ENCODE data around the gene ACOXL. TPM values are rescaled to one million over a fixed set of nuclear protein-coding genes. Genes with fewer than 3 reads are reported as not detected.

Gene ACOXL
- total and polyA plus RNA-seq, 2 donors (not counting 3 experiments of a cell fraction or from before 2014, with no cell fraction given), result not detected

DNA sequence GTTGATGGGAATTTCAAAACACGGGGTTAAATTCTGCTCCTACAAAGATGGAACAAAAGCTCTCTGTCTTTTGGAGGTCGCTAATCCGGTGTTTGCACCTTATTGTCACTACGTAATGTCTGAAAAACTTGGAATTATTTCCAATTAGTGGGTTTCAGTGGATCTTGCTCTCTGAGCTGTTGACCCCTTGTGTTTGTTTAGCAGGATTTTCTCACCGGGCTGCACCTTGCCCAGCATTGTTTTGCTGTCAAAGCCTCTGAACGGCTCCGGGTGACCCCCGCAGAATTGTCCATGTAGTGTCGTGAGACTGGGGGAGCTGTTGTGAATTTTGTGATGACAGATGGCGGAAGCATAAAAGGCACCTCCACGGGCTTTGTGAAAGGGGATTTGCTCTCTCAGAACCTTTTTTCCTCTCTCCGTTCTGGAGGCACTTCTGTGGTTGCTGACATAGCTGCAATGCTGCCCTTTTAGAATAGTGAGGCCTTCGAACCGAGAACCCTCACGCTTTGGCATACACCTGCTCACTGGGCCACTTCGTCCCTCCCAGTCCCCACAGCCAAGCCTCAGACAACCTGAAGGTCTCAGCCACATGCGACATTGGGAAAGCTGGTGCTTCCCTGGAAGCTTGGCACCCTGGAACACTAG, 129.4 kb downstream of the ACOXL start:
- DNase-seq (ENCODE audit: low read depth, low spot score) (no peak), FAIRE-seq (no peak)
- TF ChIP-seq JUN (IDR thresholded peaks at IDR 0.05; ENCODE audit: borderline replicate concordance, insufficient read depth, insufficient read length, low read depth), result no peak
- Histone ChIP-seq H3K79me2 (ENCODE audit: control insufficient read depth, insufficient read depth, low read length) (no peaks in the 10 kb centered on the region), H4K20me1 (replicated peaks; ENCODE audit: control insufficient read depth, extremely low read depth, insufficient read depth, low read length) (no peaks in the 10 kb centered on the region), H2AFZ (ENCODE audit: low read depth, low read length) (no peak overlapping the region), H3K27me3 (ENCODE audit: control insufficient read depth in 2 of 2, insufficient read depth in 2 of 2, low read length in 2 of 2) (peaks cover 8 to 11% of the 10 kb centered on the region in 2 experiments), H3K4me2 (ENCODE audit: insufficient read depth, low read length) (no peak overlapping the region), H3K9me1 (replicated peaks; ENCODE audit: control insufficient read depth, extremely low read depth, insufficient read depth, low read length) (no peaks in the 10 kb centered on the region), H3K4me3 (replicated peaks in 1 of 3; ENCODE audit: insufficient read depth in 1 of 3, low read depth in 1 of 3, low read length in 3 of 3) (no peak overlapping the region), H3K4me1 (ENCODE audit: control insufficient read depth, extremely low read depth, insufficient read depth, low read length) (no peaks in the 10 kb centered on the region), H3K9ac (replicated peaks; ENCODE audit: extremely low read depth, insufficient read depth, low read length) (no peak overlapping the region), H3K9me3 (replicated peaks; ENCODE audit: control insufficient read depth, insufficient read depth, low read length) (no peaks in the 10 kb centered on the region), H3K36me3 (ENCODE audit: control insufficient read depth in 2 of 2, extremely low read depth in 1 of 2, insufficient read depth in 2 of 2, low read length in 2 of 2) (no peaks in the 10 kb centered on the region), H3K27ac (ENCODE audit: insufficient read depth, low read depth, low read length) (no peak overlapping the region)
- BruUV-seq (replicated peaks), result no TSS peak
- POLR2A ChIA-PET, result interaction anchor here (0.8 kb wide), 1 partner anchor 85 kb away, joined by 3 read pairs; no protein-coding TSS in a partner anchor
- intact Hi-C loops (cut with micrococcal nuclease), result no loop called here
- CTCF ChIA-PET, result interaction anchor here (1.3 to 2.2 kb wide), 4 partner anchors 9 to 41 kb away, joined by 3 to 11 read pairs (median 6); no protein-coding TSS in a partner anchor
- dilution Hi-C loops (cut with MboI; ENCODE audit: extremely low pct_ligation_motif_present, low sequenced_read_pairs), result no loop called here

DNA sequence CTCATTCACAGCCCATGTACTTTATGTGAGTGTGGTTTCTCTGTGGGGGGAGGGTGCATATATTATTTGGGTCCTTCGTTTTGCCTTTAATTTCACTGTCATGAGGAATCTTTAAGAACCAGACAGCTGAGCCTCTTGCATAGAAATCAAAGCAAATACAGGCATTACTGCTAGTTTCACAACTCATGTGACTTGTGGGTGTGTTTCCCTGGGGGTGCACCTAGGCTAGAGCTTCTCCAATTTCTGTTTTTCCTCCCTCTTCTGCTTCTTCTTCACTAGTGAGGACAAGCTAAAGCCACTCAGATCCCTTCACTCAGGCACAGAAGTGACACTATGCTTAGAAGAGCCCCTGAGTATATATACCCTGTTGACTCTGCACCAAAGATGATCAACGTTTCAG, 131.4 kb downstream of the ACOXL start:
- H3K4me1 ChIP-seq (ENCODE audit: control insufficient read depth, extremely low read depth, insufficient read depth, low read length), result no peaks in the 10 kb centered on the region
- no peaks in the 10 kb centered on the region for H3K9me1 ChIP-seq (replicated peaks; ENCODE audit: control insufficient read depth, extremely low read depth, insufficient read depth, low read length)
- H3K36me3 ChIP-seq (ENCODE audit: control insufficient read depth in 2 of 2, extremely low read depth in 1 of 2, insufficient read depth in 2 of 2, low read length in 2 of 2), result no peaks in the 10 kb centered on the region
- H2AFZ ChIP-seq (ENCODE audit: low read depth, low read length), result no peak overlapping the region
- no peak overlapping the region for H3K9ac ChIP-seq (replicated peaks; ENCODE audit: extremely low read depth, insufficient read depth, low read length)
- no peaks in the 10 kb centered on the region for H3K79me2 ChIP-seq (ENCODE audit: control insufficient read depth, insufficient read depth, low read length)
- dilution Hi-C loops (cut with MboI; ENCODE audit: extremely low pct_ligation_motif_present, low sequenced_read_pairs) (no loop called here), intact Hi-C loops (cut with micrococcal nuclease) (no loop called here)
- H3K4me3 ChIP-seq (replicated peaks in 1 of 3; ENCODE audit: insufficient read depth in 1 of 3, low read depth in 1 of 3, low read length in 3 of 3), result no peak overlapping the region
- ChIA-PET POLR2A (no interaction called here), CTCF (no interaction called here)
- no peaks in the 10 kb centered on the region for H4K20me1 ChIP-seq (replicated peaks; ENCODE audit: control insufficient read depth, extremely low read depth, insufficient read depth, low read length)
- H3K4me2 ChIP-seq (ENCODE audit: insufficient read depth, low read length), result no peak overlapping the region
- no peak overlapping the region for H3K27ac ChIP-seq (ENCODE audit: insufficient read depth, low read depth, low read length)
- H3K27me3 ChIP-seq (ENCODE audit: control insufficient read depth in 2 of 2, insufficient read depth in 2 of 2, low read length in 2 of 2), result peaks cover 10 to 11% of the 10 kb centered on the region in 2 experiments
- no peaks in the 10 kb centered on the region for H3K9me3 ChIP-seq (replicated peaks; ENCODE audit: control insufficient read depth, insufficient read depth, low read length)
- FAIRE-seq (no peak), DNase-seq (ENCODE audit: low read depth, low spot score) (no peak)
- TF ChIP-seq POLR2AphosphoS5 (IDR thresholded peaks at IDR 0.05; ENCODE audit: insufficient read depth, low read depth, low read length), result no peak
- TF ChIP-seq EZH2 (IDR thresholded peaks at IDR 0.05; ENCODE audit: borderline replicate concordance, low read depth, low read length, severe bottlenecking), result no peak
- no peak for TF ChIP-seq POLR2A (IDR thresholded peaks at IDR 0.05; ENCODE audit: low read depth, low read length)
- TF ChIP-seq, protein P1, sequence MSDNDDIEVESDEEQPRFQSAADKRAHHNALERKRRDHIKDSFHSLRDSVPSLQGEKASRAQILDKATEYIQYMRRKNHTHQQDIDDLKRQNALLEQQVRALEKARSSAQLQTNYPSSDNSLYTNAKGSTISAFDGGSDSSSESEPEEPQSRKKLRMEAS (IDR thresholded peaks at IDR 0.05; ENCODE audit: insufficient read depth, insufficient read length), result no peak
- TF ChIP-seq MYC (IDR thresholded peaks at IDR 0.05; ENCODE audit: low read depth, low read length), result no peak
- TF ChIP-seq, protein P2, sequence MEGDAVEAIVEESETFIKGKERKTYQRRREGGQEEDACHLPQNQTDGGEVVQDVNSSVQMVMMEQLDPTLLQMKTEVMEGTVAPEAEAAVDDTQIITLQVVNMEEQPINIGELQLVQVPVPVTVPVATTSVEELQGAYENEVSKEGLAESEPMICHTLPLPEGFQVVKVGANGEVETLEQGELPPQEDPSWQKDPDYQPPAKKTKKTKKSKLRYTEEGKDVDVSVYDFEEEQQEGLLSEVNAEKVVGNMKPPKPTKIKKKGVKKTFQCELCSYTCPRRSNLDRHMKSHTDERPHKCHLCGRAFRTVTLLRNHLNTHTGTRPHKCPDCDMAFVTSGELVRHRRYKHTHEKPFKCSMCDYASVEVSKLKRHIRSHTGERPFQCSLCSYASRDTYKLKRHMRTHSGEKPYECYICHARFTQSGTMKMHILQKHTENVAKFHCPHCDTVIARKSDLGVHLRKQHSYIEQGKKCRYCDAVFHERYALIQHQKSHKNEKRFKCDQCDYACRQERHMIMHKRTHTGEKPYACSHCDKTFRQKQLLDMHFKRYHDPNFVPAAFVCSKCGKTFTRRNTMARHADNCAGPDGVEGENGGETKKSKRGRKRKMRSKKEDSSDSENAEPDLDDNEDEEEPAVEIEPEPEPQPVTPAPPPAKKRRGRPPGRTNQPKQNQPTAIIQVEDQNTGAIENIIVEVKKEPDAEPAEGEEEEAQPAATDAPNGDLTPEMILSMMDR (IDR thresholded peaks at IDR 0.05; ENCODE audit: extremely low read depth in 1 of 2, insufficient read depth in 1 of 2, low read depth in 1 of 2, low read length in 2 of 2), result no peak
- no peak for TF ChIP-seq JUN (IDR thresholded peaks at IDR 0.05; ENCODE audit: borderline replicate concordance, insufficient read depth, insufficient read length, low read depth)
- no peak for TF ChIP-seq FOS (IDR thresholded peaks at IDR 0.05; ENCODE audit: borderline replicate concordance, insufficient read depth, low read length)
- no peak for TF ChIP-seq GATA2 (IDR thresholded peaks at IDR 0.05; ENCODE audit: insufficient read depth, insufficient read length, low read depth, low read length)
- no TSS peak for BruUV-seq (replicated peaks)
